Skin of body (tissue), 2 donors: ENCODE measurements around the gene THAP7. TPM values are rescaled to one million over a fixed set of nuclear protein-coding genes. Genes with fewer than 3 reads are reported as not detected.
A peak's percentile ranks its signal among the peaks of the same experiment; 100 is the strongest.
"Not testable (repeated sequence)": the region's sequence is repeated elsewhere in the genome, so short reads cannot be mapped to it uniquely, and the experiment has no call there.

Experiments
- DNase-seq: peaks from one replicate; lab custom pipeline; 2025; lab: John Stamatoyannopoulos, UW
- total RNA-seq: library from RNA; depleted of rRNA; stranded (reverse); fragments of >200 nt; gene quantifications from one replicate; pipeline ENCODE4 v1.2.3, GENCODE V29; 2014

THAP7 gene
- total RNA-seq, 1 donor from 2014 or later: 10.7 TPM

- DNase-seq: no peak
Measured at GRCh38 chr22:21013657-21014201, 11.8 kb upstream of the THAP7 start.

GRCh38 chr22:21012446-21013407 is 10.8 kb upstream of the THAP7 start:
- no peak for DNase-seq

GRCh38 chr22:21010426-21011113 is 8.7 kb upstream of the THAP7 start:
- DNase-seq: no peak

GRCh38 chr22:21009638-21010425 is 7.9 kb upstream of the THAP7 start:
- no peak for DNase-seq

GRCh38 chr22:21009208-21009607 is 7.3 kb upstream of the THAP7 start:
- not testable (repeated sequence) for DNase-seq

GRCh38 chr22:21003782-21004181 is 1.9 kb upstream of the THAP7 start:
- no peak for DNase-seq

- peak; percentile 70 for DNase-seq
Measured at GRCh38 chr22:21000987-21001600, 824 bp downstream of the THAP7 start.

- no peak for DNase-seq
Measured at GRCh38 chr22:21000207-21000986, 1.5 kb downstream of the THAP7 start.

- no peak for DNase-seq
Measured at GRCh38 chr22:20999350-21000206, 2.3 kb downstream of the THAP7 start.

- no peak for DNase-seq
Measured at GRCh38 chr22:20998411-20999336, 3.2 kb downstream of the THAP7 start.

- DNase-seq: no peak
Measured at GRCh38 chr22:20997536-20998257, 4.2 kb downstream of the THAP7 start.

GRCh38 chr22:20996598-20997535 is 5.1 kb downstream of the THAP7 start:
- DNase-seq: no peak

- DNase-seq: no peak
Measured at GRCh38 chr22:20996031-20996410, 5.9 kb downstream of the THAP7 start.

- DNase-seq: no peak
Measured at GRCh38 chr22:20995329-20996030, 6.4 kb downstream of the THAP7 start.

- no peak for DNase-seq
Measured at GRCh38 chr22:20994902-20995241, 7.0 kb downstream of the THAP7 start.
